Left lung (tissue), 14 donors: ENCODE data around the gene RTP4. TPM values are rescaled to one million over a fixed set of nuclear protein-coding genes. Genes with fewer than 3 reads are reported as not detected.

ENCODE experiments used
- ATAC-seq: fragments of 200-7000 bp; cut with Tn5 transposase; one replicate; pipeline ENCODE4 v1.9.1; 2020; ENCODE audit warnings: moderate library complexity
- DNase-seq, 4 donors: peaks; one replicate each; pipeline ENCODE4 v3.0.0-alpha.2; 2013 to 2020
- H3K27ac ChIP-seq, 2 donors: fragments of 200-600 bp; sonication (generic) in 1 of 2; one replicate each; pipeline versions ENCODE4 v1.5.0 to v1.8.0; 2020 to 2021
- H3K27me3 ChIP-seq, 2 donors: fragments of 200-600 bp; sonication (generic) in 1 of 2; one replicate each; pipeline versions ENCODE4 v1.5.0 to v1.8.0; 2020 to 2021
- H3K36me3 ChIP-seq, 2 donors: fragments of 200-600 bp; sonication (generic) in 1 of 2; one replicate each; pipeline versions ENCODE4 v1.5.0 to v1.8.0; 2020 to 2021
- H3K4me1 ChIP-seq, 2 donors: fragments of 200-600 bp; one replicate each; pipeline ENCODE4 v1.8.0; 2021
- H3K4me3 ChIP-seq, 2 donors: fragments of 200-600 bp; sonication (generic) in 1 of 2; one replicate each; pipeline versions ENCODE4 v1.5.0 to v1.8.0; 2020 to 2021; ENCODE audit warnings: mild to moderate bottlenecking in 1 of 2
- H3K9me3 ChIP-seq, 2 donors: fragments of 200-600 bp; sonication (generic) in 1 of 2; one replicate each; pipeline versions ENCODE4 v1.5.0 to v1.8.0; 2020 to 2021
- CTCF ChIP-seq, 2 donors: fragments of 200-600 bp; sonication (generic) in 1 of 2; IDR thresholded peaks; one replicate each; pipeline versions ENCODE4 v1.5.0 to v1.8.0; 2021; ENCODE audit warnings: antibody characterized with exemption in 2 of 2
- intact Hi-C, 2 donors: fragments of 100-400 bp; cut with DNase I; formaldehyde crosslinking; loops; one replicate each; pipeline versions ENCODE4 v1.11.2 to v1.14.2; 2022
- long read RNA-seq, 12 donors: library from polyadenylated mRNA in 2 of 12; unstranded in 2 of 12; transcript quantifications; one replicate each; pipeline ENCODE4 v2.0.0 and lab custom pipeline, GENCODE V29; 2019 to 2026
- polyA plus RNA-seq, 6 donors: library from polyadenylated mRNA; unstranded; fragments of 120-200 nt; gene quantifications; one replicate each; pipeline ENCODE4 v1.2.1, GENCODE V29; 2013; ENCODE audit not compliant: insufficient read length in 6 of 6
- total RNA-seq, 2 donors: library from RNA; stranded (reverse); fragmentation: NEBNext Ultra II Directional; extraction: Animal tissue kit (Norgen Biotek cat#: 25700); gene quantifications; one replicate each; pipeline ENCODE4 v1.2.1, GENCODE V29; 2021
- donor health status: DM: no; HTN: yes; CAD: no.
- donor health status: DM: no; HTN: no; CAD: no.

RTP4 gene
- total RNA-seq (1 to 10 TPM; 3.2 to 5.1 TPM), polyA plus RNA-seq (under 1 TPM; 0.38 to 0.79 (median 0.63) TPM)
- long read RNA-seq, donor 1, partial matches to known transcripts, result 0 of 1 reads
- long read RNA-seq, donor 1, other reads (novel, unspliced or antisense), result 0 of 1 reads
- long read RNA-seq, donor 2, partial matches to known transcripts, result 0 of 1 reads
- long read RNA-seq, donor 2, other reads (novel, unspliced or antisense), result 0 of 1 reads
- long read RNA-seq, donor 3, result 0 reads
- long read RNA-seq, donor 4, partial matches to known transcripts, result 0 of 4 reads
- long read RNA-seq, donor 4, other reads (novel, unspliced or antisense), result 0 of 4 reads
- long read RNA-seq, donor 5, result 0 reads
- long read RNA-seq, donor 6, partial matches to known transcripts, result 0 of 1 reads
- long read RNA-seq, donor 6, other reads (novel, unspliced or antisense), result 0 of 1 reads
- long read RNA-seq, donor 7, result 0 reads
- long read RNA-seq, donor 8, partial matches to known transcripts, result 0 of 1 reads
- long read RNA-seq, donor 8, other reads (novel, unspliced or antisense), result 0 of 1 reads
- long read RNA-seq, donor 9, result 0 reads
- long read RNA-seq, donor 10, transcript RTP4-201 (2 exons, 1,554 nt), result major isoform, 9 of 9 reads
- long read RNA-seq, donor 10, partial matches to known transcripts, result 0 of 9 reads
- long read RNA-seq, donor 10, other reads (novel, unspliced or antisense), result 0 of 9 reads
- long read RNA-seq, donor 11, result 0 reads
- long read RNA-seq, donor 12, partial matches to known transcripts, result 0 of 1 reads
- long read RNA-seq, donor 12, other reads (novel, unspliced or antisense), result 0 of 1 reads

DNA sequence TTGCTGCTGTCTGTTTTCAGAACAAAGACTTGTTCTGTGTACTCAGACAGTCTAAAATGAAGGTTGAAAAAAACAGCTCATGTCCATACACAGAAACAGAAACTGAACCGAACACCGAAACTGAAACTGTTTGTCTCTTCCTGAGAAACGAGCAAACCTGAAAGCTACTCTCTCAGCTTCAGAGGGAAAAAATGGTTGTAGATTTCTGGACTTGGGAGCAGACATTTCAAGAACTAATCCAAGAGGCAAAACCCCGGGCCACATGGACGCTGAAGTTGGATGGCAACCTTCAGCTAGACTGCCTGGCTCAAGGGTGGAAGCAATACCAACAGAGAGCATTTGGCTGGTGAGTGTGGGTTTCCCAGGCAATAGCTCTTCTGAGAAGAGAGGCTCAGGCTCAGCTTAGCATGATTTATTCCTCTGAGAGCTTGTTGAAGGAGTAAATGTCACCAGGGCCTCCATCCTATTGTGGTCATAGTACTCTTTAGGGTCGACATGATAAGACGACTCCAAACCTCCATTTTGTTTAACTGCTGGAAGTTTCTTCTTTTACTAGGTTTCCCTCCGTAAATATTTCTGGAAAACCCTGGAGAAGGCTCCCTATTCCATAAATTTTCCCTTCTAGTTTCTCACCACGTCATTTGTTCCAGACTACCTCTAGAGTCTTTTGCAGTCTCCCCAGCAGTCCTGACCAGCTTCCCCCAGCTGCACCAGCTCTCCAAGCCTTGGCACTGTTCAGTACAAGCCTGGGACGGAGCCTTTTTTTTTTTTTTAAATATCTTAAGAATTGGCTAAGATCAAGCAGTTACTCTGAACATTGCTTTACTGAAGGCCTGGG, at the start of gene RTP4:
RTP4 (plus strand) TSS at position 135 of the 838 bp plus-strand sequence; CDS start at position 192, 57 bp downstream.
- peak; percentile 91 for ATAC-seq
- Histone ChIP-seq H3K4me1 (peaks cover 0 to 23% of the 10 kb centered on the region in 2 donors), H3K27ac (peak within 1 kb of the TSS; percentile 90 to 92), H3K9me3 (no peaks in the 10 kb centered on the region), H3K4me3 (peak within 1 kb of the TSS; percentile 34 to 55), H3K27me3 (no peaks in the 10 kb centered on the region), H3K36me3 (peaks cover 0 to 19% of the 10 kb centered on the region in 2 donors)
- no peak for TF ChIP-seq CTCF (IDR thresholded peaks at IDR 0.05)
- peak in 2 of 4 donors; percentile 8 to 32 for DNase-seq
- intact Hi-C loops, result no loop called here

- intact Hi-C loops, result loop anchor here (5.0 to 10.0 kb wide), 3 partner anchors 94 to 363 kb away; no protein-coding TSS in a partner anchor
- peak; percentile 89 for ATAC-seq
- Histone ChIP-seq H3K36me3 (no peaks in the 10 kb centered on the region), H3K4me1 (peaks cover 0 to 12% of the 10 kb centered on the region in 2 donors), H3K9me3 (no peaks in the 10 kb centered on the region), H3K27me3 (peaks cover 0 to 33% of the 10 kb centered on the region in 2 donors), H3K4me3 (no peak overlapping the region), H3K27ac (no peak overlapping the region)
- peak; percentile 75 to 79 for TF ChIP-seq CTCF (IDR thresholded peaks at IDR 0.05)
- DNase-seq, result peak in 3 of 4 donors; percentile 36 to 56 (median 36)
These were observed 49.2 kb upstream of the RTP4 start for GRCh38 chr3:187318819-187319616.

- Histone ChIP-seq H3K36me3 (no peaks in the 10 kb centered on the region), H3K4me3 (no peak overlapping the region), H3K27me3 (peaks cover 0 to 31% of the 10 kb centered on the region in 2 donors), H3K9me3 (no peaks in the 10 kb centered on the region), H3K4me1 (peaks cover 0 to 12% of the 10 kb centered on the region in 2 donors), H3K27ac (no peak overlapping the region)
- peak; percentile 68 to 77 for TF ChIP-seq CTCF (IDR thresholded peaks at IDR 0.05)
- ATAC-seq (peak; percentile 98), DNase-seq (peak in 2 of 4 donors; percentile 28 to 50)
- intact Hi-C loops, result loop anchor here (5.0 to 10.0 kb wide), 3 partner anchors 95 to 362 kb away; no protein-coding TSS in a partner anchor
These were observed 48.4 kb upstream of the RTP4 start for GRCh38 chr3:187319699-187320302.

GRCh38 chr3:187321766-187322165, 46.4 kb upstream of the RTP4 start:
- H3K27me3 ChIP-seq, result peaks cover 0 to 31% of the 10 kb centered on the region in 2 donors

More at GRCh38 chr3:187321766-187322165, 46.4 kb upstream of the RTP4 start:
- no peak for TF ChIP-seq CTCF (IDR thresholded peaks at IDR 0.05)
- H3K9me3 ChIP-seq, result no peaks in the 10 kb centered on the region
- peaks cover 0 to 12% of the 10 kb centered on the region in 2 donors for H3K4me1 ChIP-seq
- ATAC-seq (no peak), DNase-seq (no peak)
- no peaks in the 10 kb centered on the region for H3K36me3 ChIP-seq
- no peak overlapping the region for H3K4me3 ChIP-seq
- intact Hi-C loops, result no loop called here
- H3K27ac ChIP-seq, result no peak overlapping the region
